H7 (cell line): Measurements from ENCODE around the gene ATP13A5. TPM values are rescaled to one million over a fixed set of nuclear protein-coding genes. Genes with fewer than 3 reads are reported as not detected.

Source experiments
- DNase-seq: peaks from one replicate; pipeline ENCODE4 v3.0.0; 2012
- H3K27me3 ChIP-seq: 2 replicates; pipeline ENCODE4 v1.6.0; 2011; ENCODE audit warnings: mild to moderate bottlenecking, low read length; ENCODE audit not compliant: control insufficient read depth, insufficient read depth
- H3K36me3 ChIP-seq: replicated peaks from 2 replicates; pipeline ENCODE4 v1.5.1; 2011; ENCODE audit warnings: low read length; ENCODE audit not compliant: control insufficient read depth, insufficient read depth
- H3K4me3 ChIP-seq: 2 replicates; pipeline ENCODE4 v1.5.1; 2011; ENCODE audit warnings: low read depth, mild to moderate bottlenecking, control low read depth, low read length, moderate library complexity; ENCODE audit not compliant: insufficient read depth
- total RNA-seq: library from RNA; depleted of rRNA; stranded (reverse); fragments of >200 nt; shearing (Covaris generic); gene quantifications from 2 replicates; pipeline ENCODE4 v1.2.3, GENCODE V29; 2014

ATP13A5 gene
- total RNA-seq, 1 experiment from 2014 or later: 0.03 TPM

GRCh38 chr3:193375614-193376013 lies 2.9 kb downstream of the ATP13A5 start:
- DNase-seq: no peak
- H3K4me3 ChIP-seq: no peak overlapping the region
- H3K27me3 ChIP-seq: no peaks in the 10 kb centered on the region
- H3K36me3 ChIP-seq: no peaks in the 10 kb centered on the region

- Histone ChIP-seq H3K4me3 (no peak overlapping the region), H3K27me3 (no peaks in the 10 kb centered on the region), H3K36me3 (no peaks in the 10 kb centered on the region)
- DNase-seq: no peak
These were observed 5.8 kb downstream of the ATP13A5 start for GRCh38 chr3:193372783-193373182.

GRCh38 chr3:193367868-193368267 lies 10.7 kb downstream of the ATP13A5 start:
- no peak for DNase-seq
- H3K4me3 ChIP-seq: no peak overlapping the region
- H3K36me3 ChIP-seq: no peaks in the 10 kb centered on the region
- no peaks in the 10 kb centered on the region for H3K27me3 ChIP-seq

- H3K36me3 ChIP-seq: no peaks in the 10 kb centered on the region
- no peak overlapping the region for H3K4me3 ChIP-seq
- no peaks in the 10 kb centered on the region for H3K27me3 ChIP-seq
- no peak for DNase-seq
These were observed 21.3 kb downstream of the ATP13A5 start for GRCh38 chr3:193357291-193357690.

- DNase-seq: no peak
- H3K27me3 ChIP-seq: no peaks in the 10 kb centered on the region
- no peaks in the 10 kb centered on the region for H3K36me3 ChIP-seq
- no peak overlapping the region for H3K4me3 ChIP-seq
These were observed 24.1 kb downstream of the ATP13A5 start for GRCh38 chr3:193354423-193354822.

GRCh38 chr3:193350744-193351143 lies 27.8 kb downstream of the ATP13A5 start:
- H3K27me3 ChIP-seq: no peaks in the 10 kb centered on the region
- no peak overlapping the region for H3K4me3 ChIP-seq
- no peak for DNase-seq
- H3K36me3 ChIP-seq: no peaks in the 10 kb centered on the region

- H3K36me3 ChIP-seq: no peaks in the 10 kb centered on the region
- DNase-seq: no peak
- no peaks in the 10 kb centered on the region for H3K27me3 ChIP-seq
- no peak overlapping the region for H3K4me3 ChIP-seq
These were observed 29.9 kb downstream of the ATP13A5 start for GRCh38 chr3:193348686-193349085.

GRCh38 chr3:193347521-193348501 lies 30.7 kb downstream of the ATP13A5 start:
- no peak for DNase-seq
- Histone ChIP-seq H3K4me3 (no peak overlapping the region), H3K36me3 (no peaks in the 10 kb centered on the region), H3K27me3 (no peaks in the 10 kb centered on the region)

GRCh38 chr3:193346259-193346658 lies 32.3 kb downstream of the ATP13A5 start:
- Histone ChIP-seq H3K27me3 (no peaks in the 10 kb centered on the region), H3K4me3 (no peak overlapping the region), H3K36me3 (no peaks in the 10 kb centered on the region)
- no peak for DNase-seq

GRCh38 chr3:193345431-193345830 lies 33.1 kb downstream of the ATP13A5 start:
- Histone ChIP-seq H3K36me3 (no peaks in the 10 kb centered on the region), H3K4me3 (no peak overlapping the region), H3K27me3 (no peaks in the 10 kb centered on the region)
- no peak for DNase-seq

- Histone ChIP-seq H3K27me3 (no peaks in the 10 kb centered on the region), H3K4me3 (no peak overlapping the region), H3K36me3 (no peaks in the 10 kb centered on the region)
- DNase-seq: no peak
These were observed 34.1 kb downstream of the ATP13A5 start for GRCh38 chr3:193344486-193344885.

GRCh38 chr3:193343726-193344222 lies 34.8 kb downstream of the ATP13A5 start:
- Histone ChIP-seq H3K27me3 (no peaks in the 10 kb centered on the region), H3K36me3 (no peaks in the 10 kb centered on the region), H3K4me3 (no peak overlapping the region)
- no peak for DNase-seq

GRCh38 chr3:193342551-193342950 lies 36.0 kb downstream of the ATP13A5 start:
- DNase-seq: no peak

GRCh38 chr3:193335031-193335430 lies 43.5 kb downstream of the ATP13A5 start:
- Histone ChIP-seq H3K4me3 (no peak overlapping the region), H3K36me3 (no peaks in the 10 kb centered on the region), H3K27me3 (no peaks in the 10 kb centered on the region)
- no peak for DNase-seq

More at GRCh38 chr3:193342551-193342950, 36.0 kb downstream of the ATP13A5 start:
- Histone ChIP-seq H3K27me3 (no peaks in the 10 kb centered on the region), H3K36me3 (no peaks in the 10 kb centered on the region), H3K4me3 (no peak overlapping the region)

GRCh38 chr3:193333229-193333628 lies 45.3 kb downstream of the ATP13A5 start:
- Histone ChIP-seq H3K27me3 (no peaks in the 10 kb centered on the region), H3K36me3 (no peaks in the 10 kb centered on the region), H3K4me3 (no peak overlapping the region)
- DNase-seq: no peak
